ENCODE data around the gene ANKS1B. TPM values are rescaled to one million over a fixed set of nuclear protein-coding genes. Genes with fewer than 3 reads are reported as not detected.

ANKS1B gene
- total RNA-seq, 1 experiment from 2014 or later: 0.54 TPM

DNA sequence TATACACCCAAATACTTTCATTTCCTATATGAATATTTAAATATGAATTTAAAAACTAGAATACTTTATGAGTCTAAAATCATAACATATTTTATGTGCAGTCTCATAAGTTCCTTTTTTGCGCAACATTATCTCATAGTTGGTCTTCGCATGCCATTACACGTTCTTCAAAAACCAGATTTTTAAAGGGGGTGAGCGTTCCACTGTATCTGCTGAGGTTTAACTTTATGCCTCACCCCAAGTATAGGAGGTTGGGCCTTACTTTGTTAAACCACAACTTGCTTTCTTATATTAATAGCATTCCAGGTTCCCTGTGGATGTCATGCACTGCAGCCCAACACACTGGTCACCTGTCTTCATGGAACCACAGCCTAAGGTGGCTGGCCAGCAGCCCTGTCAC, 1221.1 kb downstream of the ANKS1B start:
- no TSS peak for BruUV-seq (replicated peaks)
- no peaks in the 10 kb centered on the region for H3K36me3 ChIP-seq (ENCODE audit: control insufficient read depth in 1 of 2, insufficient read depth in 2 of 2, low read length in 2 of 2)
- intact Hi-C loops (cut with micrococcal nuclease): no loop called here
- H2AFZ ChIP-seq (ENCODE audit: low read depth, low read length, poor library complexity, severe bottlenecking): no peak overlapping the region
- POLR2A ChIA-PET: no interaction called here
- CTCF ChIA-PET: no interaction called here
- H3K79me2 ChIP-seq (ENCODE audit: insufficient read depth, low read length): no peaks in the 10 kb centered on the region
- RAD21 ChIA-PET (ENCODE audit: low non-redundant PET in 1 of 2, low total read pairs in 2 of 2, uncharacterized antibody in 2 of 2, unreplicated experiment in 2 of 2): no interaction called here
- no peaks in the 10 kb centered on the region for H3K9me2 ChIP-seq (ENCODE audit: insufficient read depth)
- no peak for DNase-seq (ENCODE audit: low read depth, low spot score)
- no peaks in the 10 kb centered on the region for H4K20me1 ChIP-seq (ENCODE audit: insufficient read depth)
- H3K4me1 ChIP-seq (ENCODE audit: control insufficient read depth in 1 of 2, insufficient read depth in 2 of 2, low read length in 2 of 2): no peaks in the 10 kb centered on the region
- no peak overlapping the region for H3K4me3 ChIP-seq (replicated peaks in 1 of 2; ENCODE audit: low read depth in 1 of 2, low read length in 2 of 2)
- H3K9me3 ChIP-seq (ENCODE audit: control insufficient read depth in 1 of 2, insufficient read depth in 1 of 2, low read depth in 1 of 2, low read length in 2 of 2): no peaks in the 10 kb centered on the region
- no peak overlapping the region for H3K9ac ChIP-seq (ENCODE audit: low read length)
- no peak overlapping the region for H3K27ac ChIP-seq (ENCODE audit: low read depth, low read length)
- H3K27me3 ChIP-seq (ENCODE audit: insufficient read depth, low read length): peaks cover 17% of the 10 kb centered on the region; the same call in 1 of the 2 replicates
- H3K4me2 ChIP-seq (ENCODE audit: low read length): no peak overlapping the region
- no peak for TF ChIP-seq JUND (IDR thresholded peaks at IDR 0.05)
- TF ChIP-seq SRF (IDR thresholded peaks at IDR 0.05; ENCODE audit: low read depth): no peak
- TF ChIP-seq CEBPB (IDR thresholded peaks at IDR 0.05; ENCODE audit: low read depth): no peak
- TF ChIP-seq, protein P1, sequence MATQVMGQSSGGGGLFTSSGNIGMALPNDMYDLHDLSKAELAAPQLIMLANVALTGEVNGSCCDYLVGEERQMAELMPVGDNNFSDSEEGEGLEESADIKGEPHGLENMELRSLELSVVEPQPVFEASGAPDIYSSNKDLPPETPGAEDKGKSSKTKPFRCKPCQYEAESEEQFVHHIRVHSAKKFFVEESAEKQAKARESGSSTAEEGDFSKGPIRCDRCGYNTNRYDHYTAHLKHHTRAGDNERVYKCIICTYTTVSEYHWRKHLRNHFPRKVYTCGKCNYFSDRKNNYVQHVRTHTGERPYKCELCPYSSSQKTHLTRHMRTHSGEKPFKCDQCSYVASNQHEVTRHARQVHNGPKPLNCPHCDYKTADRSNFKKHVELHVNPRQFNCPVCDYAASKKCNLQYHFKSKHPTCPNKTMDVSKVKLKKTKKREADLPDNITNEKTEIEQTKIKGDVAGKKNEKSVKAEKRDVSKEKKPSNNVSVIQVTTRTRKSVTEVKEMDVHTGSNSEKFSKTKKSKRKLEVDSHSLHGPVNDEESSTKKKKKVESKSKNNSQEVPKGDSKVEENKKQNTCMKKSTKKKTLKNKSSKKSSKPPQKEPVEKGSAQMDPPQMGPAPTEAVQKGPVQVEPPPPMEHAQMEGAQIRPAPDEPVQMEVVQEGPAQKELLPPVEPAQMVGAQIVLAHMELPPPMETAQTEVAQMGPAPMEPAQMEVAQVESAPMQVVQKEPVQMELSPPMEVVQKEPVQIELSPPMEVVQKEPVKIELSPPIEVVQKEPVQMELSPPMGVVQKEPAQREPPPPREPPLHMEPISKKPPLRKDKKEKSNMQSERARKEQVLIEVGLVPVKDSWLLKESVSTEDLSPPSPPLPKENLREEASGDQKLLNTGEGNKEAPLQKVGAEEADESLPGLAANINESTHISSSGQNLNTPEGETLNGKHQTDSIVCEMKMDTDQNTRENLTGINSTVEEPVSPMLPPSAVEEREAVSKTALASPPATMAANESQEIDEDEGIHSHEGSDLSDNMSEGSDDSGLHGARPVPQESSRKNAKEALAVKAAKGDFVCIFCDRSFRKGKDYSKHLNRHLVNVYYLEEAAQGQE (IDR thresholded peaks at IDR 0.05; ENCODE audit: low read depth): no peak
- no peak for TF ChIP-seq ZNF274 (IDR thresholded peaks at IDR 0.05; ENCODE audit: low read depth, low read length)
- no peak for TF ChIP-seq TCF7L2 (IDR thresholded peaks at IDR 0.05; ENCODE audit: borderline replicate concordance, extremely low read depth, insufficient read depth, insufficient read length)
- no peak for TF ChIP-seq CBX3 (IDR thresholded peaks at IDR 0.05; ENCODE audit: low read depth)
- no peak for ATAC-seq

DNA sequence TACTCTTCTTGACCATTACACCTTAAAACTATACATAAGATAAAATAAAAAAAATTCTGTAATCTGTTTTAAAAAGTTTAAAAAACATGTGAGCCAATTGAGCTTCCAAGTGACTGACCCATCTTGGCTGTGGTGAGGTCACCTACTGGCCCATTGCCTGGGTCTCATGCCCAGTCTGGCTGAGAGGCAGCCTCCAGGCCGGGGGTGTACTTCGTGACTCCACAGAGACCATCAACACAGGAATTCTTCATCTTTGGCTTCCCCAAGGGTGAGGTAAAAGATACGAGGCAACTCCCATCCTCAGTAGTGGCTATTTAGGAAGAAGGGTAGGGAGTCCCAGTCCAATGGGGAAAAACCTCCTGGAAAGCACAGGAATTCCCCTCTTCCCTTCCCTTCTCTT, 1226.4 kb downstream of the ANKS1B start:
- ChIA-PET RAD21 (ENCODE audit: low non-redundant PET in 1 of 2, low total read pairs in 2 of 2, uncharacterized antibody in 2 of 2, unreplicated experiment in 2 of 2) (interaction anchor here in 1 of 2 experiments (0.6 kb wide), 1 partner anchor 238 kb away, joined by 4 read pairs; no protein-coding TSS in a partner anchor), CTCF (no interaction called here), POLR2A (no interaction called here)
- Histone ChIP-seq H3K36me3 (ENCODE audit: control insufficient read depth in 1 of 2, insufficient read depth in 2 of 2, low read length in 2 of 2) (no peaks in the 10 kb centered on the region), H2AFZ (ENCODE audit: low read depth, low read length, poor library complexity, severe bottlenecking) (no peak overlapping the region), H3K4me3 (replicated peaks in 1 of 2; ENCODE audit: low read depth in 1 of 2, low read length in 2 of 2) (no peak overlapping the region), H3K9me3 (ENCODE audit: control insufficient read depth in 1 of 2, insufficient read depth in 1 of 2, low read depth in 1 of 2, low read length in 2 of 2) (no peaks in the 10 kb centered on the region), H3K9me2 (ENCODE audit: insufficient read depth) (no peaks in the 10 kb centered on the region), H4K20me1 (ENCODE audit: insufficient read depth) (no peaks in the 10 kb centered on the region), H3K79me2 (ENCODE audit: insufficient read depth, low read length) (no peaks in the 10 kb centered on the region), H3K27me3 (ENCODE audit: insufficient read depth, low read length) (peaks cover 4% of the 10 kb centered on the region; the same call in 1 of the 2 replicates), H3K4me2 (ENCODE audit: low read length) (no peak overlapping the region), H3K4me1 (ENCODE audit: control insufficient read depth in 1 of 2, insufficient read depth in 2 of 2, low read length in 2 of 2) (peaks cover 0 to 7% of the 10 kb centered on the region in 2 experiments; a peak in 1 of 4 replicates), H3K9ac (ENCODE audit: low read length) (no peak overlapping the region), H3K27ac (ENCODE audit: low read depth, low read length) (no peak overlapping the region)
- intact Hi-C loops (cut with micrococcal nuclease): no loop called here
- TF ChIP-seq, protein P1 (IDR thresholded peaks at IDR 0.05; ENCODE audit: low read depth): no peak
- no peak for TF ChIP-seq FOSL1 (IDR thresholded peaks at IDR 0.05; ENCODE audit: low read depth)
- BruUV-seq (replicated peaks): no TSS peak
- ATAC-seq: no peak
- no peak for DNase-seq (ENCODE audit: low read depth, low spot score)

All from HCT116 (cell line).